H9 (cell line): ENCODE data around the gene RAPH1. TPM values are rescaled to one million over a fixed set of nuclear protein-coding genes. Genes with fewer than 3 reads are reported as not detected.

Experiments used
- DNase-seq: peaks from one replicate; pipeline ENCODE4 v3.0.0-alpha.2; 2017
- H2AFZ ChIP-seq: one replicate; pipeline ENCODE4 v1.6.1; 2013; ENCODE audit warnings: mild to moderate bottlenecking, low read length, control low read depth, moderate library complexity
- H2AK5ac ChIP-seq: 2 replicates; pipeline ENCODE4 v1.6.1; 2013; ENCODE audit warnings: low read length, control low read depth, mixed read lengths; ENCODE audit not compliant: insufficient read length
- H2BK120ac ChIP-seq: one replicate; pipeline ENCODE4 v1.6.1; 2013; ENCODE audit warnings: low read depth, mild to moderate bottlenecking, low read length, control low read depth, inconsistent platforms; ENCODE audit not compliant: poor library complexity, severe bottlenecking
- H2BK12ac ChIP-seq: 2 replicates; pipeline ENCODE4 v1.6.1; 2013; ENCODE audit warnings: low read length, control low read depth, mixed read lengths, low read depth; ENCODE audit not compliant: insufficient read length
- H2BK15ac ChIP-seq: 2 replicates; pipeline ENCODE4 v1.6.1; 2013; ENCODE audit warnings: low read depth, low read length, control low read depth
- H2BK20ac ChIP-seq: one replicate; pipeline ENCODE4 v1.6.1; 2013; ENCODE audit warnings: low read depth, mild to moderate bottlenecking, low read length, control low read depth, inconsistent platforms; ENCODE audit not compliant: poor library complexity, severe bottlenecking
- H2BK5ac ChIP-seq: 2 replicates; pipeline ENCODE4 v1.6.1; 2013; ENCODE audit warnings: low read length, control low read depth, mixed read lengths; ENCODE audit not compliant: insufficient read length
- H3K14ac ChIP-seq: 2 replicates; pipeline ENCODE4 v1.6.1; 2013; ENCODE audit warnings: low read length, control low read depth; ENCODE audit not compliant: insufficient read depth
- H3K18ac ChIP-seq: 2 replicates; pipeline ENCODE4 v1.6.1; 2013; ENCODE audit warnings: low read depth, mild to moderate bottlenecking, mixed read lengths, low read length, control low read depth; ENCODE audit not compliant: insufficient read length
- H3K23ac ChIP-seq: 2 replicates; pipeline ENCODE4 v1.6.1; 2013; ENCODE audit warnings: low read length, control low read depth, mixed read lengths, low read depth; ENCODE audit not compliant: insufficient read length
- H3K23me2 ChIP-seq: 2 replicates; pipeline ENCODE4 v1.6.1; 2013; ENCODE audit warnings: low read depth, mild to moderate bottlenecking, mixed read lengths, low read length, control low read depth; ENCODE audit not compliant: insufficient read length, poor library complexity, severe bottlenecking
- H3K27ac ChIP-seq: 2 replicates; pipeline ENCODE4 v1.5.1; 2013; ENCODE audit warnings: low read length, control low read depth, mixed read lengths, low read depth; ENCODE audit not compliant: insufficient read length
- H3K27me3 ChIP-seq: 2 replicates; pipeline ENCODE4 v1.6.1; 2013; ENCODE audit warnings: low read length, control low read depth, inconsistent platforms; ENCODE audit not compliant: insufficient read depth
- H3K4ac ChIP-seq: 2 replicates; pipeline ENCODE4 v1.6.1; 2013; ENCODE audit warnings: low read depth, mild to moderate bottlenecking, control low read depth, inconsistent platforms, low read length, moderate library complexity
- H3K4me1 ChIP-seq: 2 replicates; pipeline ENCODE4 v1.6.1; 2013; ENCODE audit warnings: low read length, control low read depth, inconsistent platforms; ENCODE audit not compliant: insufficient read depth
- H3K4me2 ChIP-seq: 2 replicates; pipeline ENCODE4 v1.6.1; 2013; ENCODE audit warnings: low read length, control low read depth, mixed read lengths; ENCODE audit not compliant: insufficient read length, insufficient read depth
- H3K56ac ChIP-seq: 2 replicates; pipeline ENCODE4 v1.6.1; 2013; ENCODE audit warnings: low read depth, mild to moderate bottlenecking, mixed read lengths, low read length, control low read depth; ENCODE audit not compliant: insufficient read length
- H3K79me1 ChIP-seq: 2 replicates; pipeline ENCODE4 v1.6.1; 2013; ENCODE audit warnings: low read depth, mild to moderate bottlenecking, moderate library complexity, low read length, control low read depth, inconsistent platforms; ENCODE audit not compliant: insufficient read depth, poor library complexity, severe bottlenecking
- H3K79me2 ChIP-seq: 2 replicates; pipeline ENCODE4 v1.6.1; 2013; ENCODE audit warnings: low read length, control low read depth, inconsistent platforms; ENCODE audit not compliant: insufficient read depth
- H3K9ac ChIP-seq: 2 replicates; pipeline ENCODE4 v1.6.1; 2013; ENCODE audit warnings: low read length, control low read depth, mixed read lengths; ENCODE audit not compliant: insufficient read length; ENCODE audit errors: extremely low read depth
- H3K9me3 ChIP-seq: one replicate; pipeline ENCODE4 v1.6.1; 2013; ENCODE audit warnings: low read depth, low read length, inconsistent platforms; ENCODE audit not compliant: control insufficient read depth
- H3T11ph ChIP-seq: one replicate; pipeline ENCODE4 v1.6.1; 2013; ENCODE audit warnings: mild to moderate bottlenecking, low read length, control low read depth, inconsistent platforms
- H4K20me1 ChIP-seq: one replicate; pipeline ENCODE4 v1.6.1; 2013; ENCODE audit not compliant: control insufficient read depth, insufficient read length, insufficient read depth
- H4K5ac ChIP-seq: 2 replicates; pipeline ENCODE4 v1.6.1; 2013; ENCODE audit warnings: low read depth, mild to moderate bottlenecking, mixed read lengths, low read length, control low read depth; ENCODE audit not compliant: insufficient read length
- H4K8ac ChIP-seq: replicated peaks from 2 replicates; pipeline ENCODE4 v1.6.1; 2013; ENCODE audit warnings: low read length, control low read depth, mixed read lengths, low read depth; ENCODE audit not compliant: insufficient read length
- H4K91ac ChIP-seq: 2 replicates; pipeline ENCODE4 v1.6.1; 2013; ENCODE audit warnings: low read depth, mild to moderate bottlenecking, moderate library complexity, mixed read lengths, low read length, control low read depth; ENCODE audit not compliant: insufficient read length
- H3K27ac Mint-ChIP-seq, 3 experiments: 2 replicates in 2 of 3; 3 replicates in 1 of 3; pipeline ENCODE4 v1.8.0; 2020 to 2021; ENCODE audit warnings: mixed read lengths in 3 of 3, mild to moderate bottlenecking in 1 of 3, moderate library complexity in 1 of 3
- H3K27me3 Mint-ChIP-seq: 2 replicates; pipeline ENCODE4 v1.8.0; 2021; ENCODE audit warnings: low read depth, mild to moderate bottlenecking, moderate library complexity, mixed read lengths
- H3K36me3 Mint-ChIP-seq, 3 experiments: 2 replicates in 2 of 3; 3 replicates in 1 of 3; pipeline ENCODE4 v1.8.0; 2020 to 2021; ENCODE audit warnings: low read depth in 3 of 3, mixed read lengths in 3 of 3; ENCODE audit not compliant: insufficient read depth in 1 of 3
- H3K4me1 Mint-ChIP-seq, 2 experiments: 2 replicates each; pipeline ENCODE4 v1.8.0; 2020; ENCODE audit warnings: mixed read lengths in 2 of 2
- H3K4me3 Mint-ChIP-seq, 2 experiments: 2 replicates in 1 of 2; 3 replicates in 1 of 2; pipeline ENCODE4 v1.8.0; 2020 to 2021; ENCODE audit warnings: mild to moderate bottlenecking in 2 of 2, mixed read lengths in 2 of 2, moderate library complexity in 1 of 2
- H3K9me3 Mint-ChIP-seq, 2 experiments: 2 replicates in 1 of 2; 3 replicates in 1 of 2; pipeline ENCODE4 v1.8.0; 2020; ENCODE audit warnings: mild to moderate bottlenecking in 2 of 2, mixed read lengths in 2 of 2, moderate library complexity in 1 of 2
- WGBS: extraction: QIAGEN DNeasy Blood & Tissue Kit; methylation state at CpG from one replicate; pipeline ENCODE4 v1.1.7; 2013; ENCODE audit warnings: missing lambda C conversion rate, low lambda C conversion rate, mixed read lengths; ENCODE audit not compliant: insufficient read length; ENCODE audit errors: extremely low coverage; 5-methylcytosine and 5-hydroxymethylcytosine counted together
- total RNA-seq: library from RNA; stranded (reverse); gene quantifications from 2 replicates; pipeline ENCODE4 v1.2.1, GENCODE V29; 2021
- TF ChIP-seq, protein P1 (sequence below): fragments of 200-600 bp; sonication (generic); conservative IDR thresholded peaks from 3 replicates; pipeline ENCODE4 v1.8.0; 2021; ENCODE audit warnings: antibody characterized with exemption, mild to moderate bottlenecking

The RAPH1 gene
- total RNA-seq, 1 experiment from 2014 or later, result 17.1 TPM

DNA sequence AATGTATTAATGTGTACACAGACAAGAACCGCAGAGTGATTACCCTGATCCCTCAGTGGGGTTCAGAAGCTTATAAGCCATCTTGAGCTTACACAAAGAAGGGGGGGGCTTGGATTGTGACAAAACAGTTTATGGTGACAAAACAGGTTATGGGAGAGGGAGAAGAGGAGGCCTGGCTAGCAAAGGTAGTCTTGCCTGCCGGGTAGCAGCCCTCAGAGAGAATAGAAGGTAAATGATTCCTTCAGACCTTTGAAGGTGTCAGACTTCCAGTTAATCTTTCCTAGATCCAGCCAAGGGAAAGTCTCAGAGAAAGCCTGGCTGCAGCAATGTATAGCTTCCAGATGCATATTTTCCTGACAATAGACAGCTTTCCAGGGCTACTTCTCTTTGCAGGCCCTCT, 44.6 kb upstream of the RAPH1 start:
- Histone ChIP-seq H2AFZ (no peak overlapping the region), H2AK5ac (no peak overlapping the region), H3K23me2 (no peaks in the 10 kb centered on the region), H4K91ac (no peak overlapping the region), H2BK15ac (no peak overlapping the region), H3K18ac (no peak overlapping the region), H3K79me2 (no peaks in the 10 kb centered on the region), H3K4me2 (no peak overlapping the region), H2BK12ac (no peak overlapping the region), H3K4me1 (no peaks in the 10 kb centered on the region; the same call in 1 of the 2 replicates), H3T11ph (no peak overlapping the region), H3K27me3 (no peaks in the 10 kb centered on the region), H2BK5ac (no peak overlapping the region), H3K56ac (no peak overlapping the region), H3K79me1 (no peaks in the 10 kb centered on the region), H3K14ac (no peak overlapping the region), H2BK120ac (no peak overlapping the region), H3K27ac (no peak overlapping the region), H4K20me1 (no peaks in the 10 kb centered on the region), H4K5ac (no peak overlapping the region), H3K4ac (no peak overlapping the region), H4K8ac (no peak overlapping the region), H3K9ac (no peak overlapping the region), H2BK20ac (no peak overlapping the region), H3K9me3 (no peaks in the 10 kb centered on the region), H3K23ac (no peak overlapping the region)
- DNase-seq, result no peak
- WGBS, result no CpG with 5 or more reads among the region's 2 CpGs
- Mint-ChIP-seq H3K36me3 (no peaks in the 10 kb centered on the region; a peak in 1 of 7 replicates), H3K27me3 (no peaks in the 10 kb centered on the region; the same call in 1 of the 2 replicates), H3K27ac (no peak overlapping the region), H3K9me3 (no peaks in the 10 kb centered on the region), H3K4me3 (no peak overlapping the region), H3K4me1 (peaks cover 9 to 13% of the 10 kb centered on the region in 2 experiments)
- TF ChIP-seq, protein P1, sequence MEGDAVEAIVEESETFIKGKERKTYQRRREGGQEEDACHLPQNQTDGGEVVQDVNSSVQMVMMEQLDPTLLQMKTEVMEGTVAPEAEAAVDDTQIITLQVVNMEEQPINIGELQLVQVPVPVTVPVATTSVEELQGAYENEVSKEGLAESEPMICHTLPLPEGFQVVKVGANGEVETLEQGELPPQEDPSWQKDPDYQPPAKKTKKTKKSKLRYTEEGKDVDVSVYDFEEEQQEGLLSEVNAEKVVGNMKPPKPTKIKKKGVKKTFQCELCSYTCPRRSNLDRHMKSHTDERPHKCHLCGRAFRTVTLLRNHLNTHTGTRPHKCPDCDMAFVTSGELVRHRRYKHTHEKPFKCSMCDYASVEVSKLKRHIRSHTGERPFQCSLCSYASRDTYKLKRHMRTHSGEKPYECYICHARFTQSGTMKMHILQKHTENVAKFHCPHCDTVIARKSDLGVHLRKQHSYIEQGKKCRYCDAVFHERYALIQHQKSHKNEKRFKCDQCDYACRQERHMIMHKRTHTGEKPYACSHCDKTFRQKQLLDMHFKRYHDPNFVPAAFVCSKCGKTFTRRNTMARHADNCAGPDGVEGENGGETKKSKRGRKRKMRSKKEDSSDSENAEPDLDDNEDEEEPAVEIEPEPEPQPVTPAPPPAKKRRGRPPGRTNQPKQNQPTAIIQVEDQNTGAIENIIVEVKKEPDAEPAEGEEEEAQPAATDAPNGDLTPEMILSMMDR, result no peak
